Subcutaneous abdominal adipose tissue (tissue), 5 donors: ENCODE data around the gene NINL.

Experiments
- H3K27ac ChIP-seq: one replicate; pipeline ENCODE4 v1.7.0; 2013; ENCODE audit warnings: low read depth, mild to moderate bottlenecking, inconsistent platforms, low read length, moderate library complexity
- H3K27me3 ChIP-seq, 5 donors: one replicate each; pipeline ENCODE4 v1.7.0; 2013; ENCODE audit warnings: low read length in 5 of 5, inconsistent platforms in 1 of 5; ENCODE audit not compliant: control insufficient read depth in 5 of 5, insufficient read depth in 4 of 5
- H3K36me3 ChIP-seq, 5 donors: one replicate each; pipeline ENCODE4 v1.7.0; 2013; ENCODE audit warnings: low read length in 5 of 5; ENCODE audit not compliant: control insufficient read depth in 5 of 5, insufficient read depth in 5 of 5
- H3K4me1 ChIP-seq, 5 donors: one replicate each; pipeline ENCODE4 v1.7.0; 2013; ENCODE audit warnings: low read length in 5 of 5, mild to moderate bottlenecking in 3 of 5, moderate library complexity in 1 of 5; ENCODE audit not compliant: control insufficient read depth in 5 of 5, insufficient read depth in 5 of 5
- H3K4me3 ChIP-seq, 5 donors: one replicate each; pipeline ENCODE4 v1.7.0; 2013; ENCODE audit warnings: low read length in 5 of 5, low read depth in 1 of 5
- H3K9ac ChIP-seq, 5 donors: one replicate each; pipeline ENCODE4 v1.7.0; 2013; ENCODE audit warnings: low read length in 5 of 5, mild to moderate bottlenecking in 4 of 5, moderate library complexity in 3 of 5
- H3K9me3 ChIP-seq, 5 donors: one replicate each; pipeline ENCODE4 v1.7.0; 2013; ENCODE audit warnings: low read length in 5 of 5; ENCODE audit not compliant: control insufficient read depth in 5 of 5
- donor health status: healthy.
- donor health status: healthy.
- donor health status: healthy.
- donor health status: healthy.
- donor health status: healthy.

NINL gene

GRCh38 chr20:25489221-25489871 lies 96.0 kb downstream of the NINL start:
- H3K9ac ChIP-seq, result no peak overlapping the region
- H3K4me1 ChIP-seq, result peaks cover 0 to 16% (median 10%) of the 10 kb centered on the region in 5 donors
- no peak overlapping the region for H3K4me3 ChIP-seq
- peaks cover 0 to 33% (median 11%) of the 10 kb centered on the region in 5 donors for H3K36me3 ChIP-seq
- no peak overlapping the region for H3K27ac ChIP-seq
- H3K27me3 ChIP-seq, result no peaks in the 10 kb centered on the region
- no peaks in the 10 kb centered on the region for H3K9me3 ChIP-seq

GRCh38 chr20:25487975-25488374 lies 97.4 kb downstream of the NINL start:
- Histone ChIP-seq H3K36me3 (peaks cover 0 to 38% (median 13%) of the 10 kb centered on the region in 5 donors), H3K9me3 (no peaks in the 10 kb centered on the region), H3K9ac (no peak overlapping the region), H3K4me1 (peaks cover 0 to 19% (median 13%) of the 10 kb centered on the region in 5 donors), H3K4me3 (no peak overlapping the region), H3K27me3 (no peaks in the 10 kb centered on the region), H3K27ac (no peak overlapping the region)

GRCh38 chr20:25487306-25487705 lies 98.0 kb downstream of the NINL start:
- H3K9ac ChIP-seq, result no peak overlapping the region
- peaks cover 0 to 19% (median 13%) of the 10 kb centered on the region in 5 donors for H3K4me1 ChIP-seq
- peaks cover 0 to 38% (median 13%) of the 10 kb centered on the region in 5 donors for H3K36me3 ChIP-seq
- no peaks in the 10 kb centered on the region for H3K27me3 ChIP-seq
- H3K4me3 ChIP-seq, result no peak overlapping the region
- H3K27ac ChIP-seq, result no peak overlapping the region
- no peaks in the 10 kb centered on the region for H3K9me3 ChIP-seq

GRCh38 chr20:25486377-25486776 lies 99.0 kb downstream of the NINL start:
- Histone ChIP-seq H3K4me1 (peaks cover 0 to 19% (median 13%) of the 10 kb centered on the region in 5 donors), H3K27me3 (no peaks in the 10 kb centered on the region), H3K9ac (no peak overlapping the region), H3K4me3 (no peak overlapping the region), H3K9me3 (no peaks in the 10 kb centered on the region), H3K27ac (no peak overlapping the region), H3K36me3 (peaks cover 0 to 44% (median 15%) of the 10 kb centered on the region in 5 donors)

GRCh38 chr20:25485872-25486271 lies 99.5 kb downstream of the NINL start:
- Histone ChIP-seq H3K9ac (no peak overlapping the region), H3K36me3 (peaks cover 0 to 44% (median 16%) of the 10 kb centered on the region in 5 donors), H3K27me3 (no peaks in the 10 kb centered on the region), H3K9me3 (no peaks in the 10 kb centered on the region), H3K27ac (no peak overlapping the region), H3K4me3 (no peak overlapping the region), H3K4me1 (peaks cover 0 to 19% (median 13%) of the 10 kb centered on the region in 5 donors)

- no peak overlapping the region for H3K4me3 ChIP-seq
- H3K27ac ChIP-seq, result no peak overlapping the region
- no peaks in the 10 kb centered on the region for H3K9me3 ChIP-seq
- peak overlapping the region in 1 of 5 donors; percentile 18 for H3K9ac ChIP-seq
- H3K27me3 ChIP-seq, result no peaks in the 10 kb centered on the region
- peaks cover 0 to 47% (median 16%) of the 10 kb centered on the region in 5 donors for H3K36me3 ChIP-seq
- peaks cover 0 to 19% (median 13%) of the 10 kb centered on the region in 5 donors for H3K4me1 ChIP-seq
Observed at GRCh38 chr20:25484911-25485511, 100.3 kb downstream of the NINL start.

GRCh38 chr20:25484224-25484846 lies 101.0 kb downstream of the NINL start:
- Histone ChIP-seq H3K9me3 (no peaks in the 10 kb centered on the region), H3K4me1 (peaks cover 0 to 19% (median 13%) of the 10 kb centered on the region in 5 donors), H3K27me3 (no peaks in the 10 kb centered on the region), H3K36me3 (peaks cover 0 to 46% (median 18%) of the 10 kb centered on the region in 5 donors), H3K4me3 (no peak overlapping the region), H3K27ac (no peak overlapping the region), H3K9ac (no peak overlapping the region)

GRCh38 chr20:25483431-25484132 lies 101.7 kb downstream of the NINL start:
- Histone ChIP-seq H3K4me1 (peaks cover 0 to 19% (median 13%) of the 10 kb centered on the region in 5 donors), H3K27me3 (no peaks in the 10 kb centered on the region), H3K4me3 (no peak overlapping the region), H3K36me3 (peaks cover 0 to 47% (median 17%) of the 10 kb centered on the region in 5 donors), H3K9me3 (no peaks in the 10 kb centered on the region), H3K9ac (no peak overlapping the region), H3K27ac (no peak overlapping the region)

- peaks cover 0 to 19% (median 13%) of the 10 kb centered on the region in 5 donors for H3K4me1 ChIP-seq
- no peak overlapping the region for H3K4me3 ChIP-seq
- no peak overlapping the region for H3K27ac ChIP-seq
- H3K36me3 ChIP-seq, result peaks cover 0 to 50% (median 19%) of the 10 kb centered on the region in 5 donors
- H3K9ac ChIP-seq, result no peak overlapping the region
- H3K27me3 ChIP-seq, result no peaks in the 10 kb centered on the region
- H3K9me3 ChIP-seq, result no peaks in the 10 kb centered on the region
Observed at GRCh38 chr20:25481918-25482253, 103.4 kb downstream of the NINL start.
